Activated T-cell treated with anti-CD3 and anti-CD28 coated beads, Interleukin-2, amount 50 U/mL, for 72 hours (primary cell): Measurements from ENCODE around the gene SLIT3. TPM values are rescaled to one million over a fixed set of nuclear protein-coding genes. Genes with fewer than 3 reads are reported as not detected.

ENCODE experiments used
- ATAC-seq, 2 donors: fragments of 150-1000 bp; cut with Tn5 transposase; replicated peaks in 1 of 2; 2 replicates each; pipeline ENCODE4 v1.10.0; 2021; ENCODE audit warnings: moderate library complexity in 2 of 2, mild to moderate bottlenecking in 1 of 2
- DNase-seq, 2 donors: peaks; one replicate each; pipeline ENCODE4 v3.0.0; 2021 to 2022; ENCODE audit warnings: mixed read lengths in 1 of 2
- H3K27ac Mint-ChIP-seq: one replicate; pipeline ENCODE4 v1.8.0; 2022; ENCODE audit warnings: mild to moderate bottlenecking, moderate library complexity, mixed read lengths
- H3K27me3 Mint-ChIP-seq: one replicate; pipeline ENCODE4 v1.8.0; 2022; ENCODE audit warnings: low read depth, mixed read lengths
- H3K36me3 Mint-ChIP-seq, 2 donors: one replicate each; pipeline ENCODE4 v1.8.0; 2022; ENCODE audit warnings: mixed read lengths in 2 of 2, mild to moderate bottlenecking in 1 of 2; ENCODE audit not compliant: insufficient read depth in 2 of 2
- H3K4me1 Mint-ChIP-seq: one replicate; pipeline ENCODE4 v1.8.0; 2022; ENCODE audit warnings: low read depth, mixed read lengths
- H3K4me3 Mint-ChIP-seq, 2 donors: one replicate each; pipeline ENCODE4 v1.8.0; 2022; ENCODE audit warnings: mild to moderate bottlenecking in 2 of 2, mixed read lengths in 2 of 2, moderate library complexity in 2 of 2
- H3K9me3 Mint-ChIP-seq, 2 donors: one replicate each; pipeline ENCODE4 v1.8.0; 2022; ENCODE audit warnings: mixed read lengths in 2 of 2
- total RNA-seq, 2 donors: library from RNA; stranded (reverse); gene quantifications; one replicate each; pipeline ENCODE4 v1.2.3, GENCODE V29; 2022

SLIT3 gene
- total RNA-seq, 2 donors from 2014 or later = 1.7 to 3.1 TPM

- Mint-ChIP-seq H3K36me3 (peaks cover 0 to 5% of the 10 kb centered on the region in 2 donors), H3K4me1 (peaks cover 30% of the 10 kb centered on the region), H3K4me3 (no peak overlapping the region), H3K27ac (no peak overlapping the region), H3K9me3 (no peaks in the 10 kb centered on the region), H3K27me3 (peaks cover 12% of the 10 kb centered on the region)
- no peak for ATAC-seq
- no peak for DNase-seq
Measured at GRCh38 chr5:168817591-168817990, 483.3 kb downstream of the SLIT3 start.

- ATAC-seq = no peak
- H3K4me3 Mint-ChIP-seq = no peak overlapping the region
- H3K36me3 Mint-ChIP-seq = peaks cover 0 to 7% of the 10 kb centered on the region in 2 donors
- H3K27me3 Mint-ChIP-seq = peaks cover 18% of the 10 kb centered on the region
- no peak for DNase-seq
- H3K4me1 Mint-ChIP-seq = peaks cover 20% of the 10 kb centered on the region
- no peak overlapping the region for H3K27ac Mint-ChIP-seq
- no peaks in the 10 kb centered on the region for H3K9me3 Mint-ChIP-seq
Measured at GRCh38 chr5:168816661-168817060, 484.3 kb downstream of the SLIT3 start.

- Mint-ChIP-seq H3K27ac (no peak overlapping the region), H3K27me3 (peaks cover 34% of the 10 kb centered on the region), H3K4me1 (peaks cover 5% of the 10 kb centered on the region), H3K9me3 (no peaks in the 10 kb centered on the region), H3K36me3 (peaks cover 0 to 7% of the 10 kb centered on the region in 2 donors), H3K4me3 (no peak overlapping the region)
- DNase-seq = no peak
- no peak for ATAC-seq
Measured at GRCh38 chr5:168813184-168813968, 487.6 kb downstream of the SLIT3 start.

GRCh38 chr5:168810641-168811040, 490.3 kb downstream of the SLIT3 start:
- no peak overlapping the region for H3K27ac Mint-ChIP-seq
- ATAC-seq = no peak

GRCh38 chr5:168809218-168809617, 491.7 kb downstream of the SLIT3 start:
- Mint-ChIP-seq H3K4me3 (no peak overlapping the region), H3K4me1 (peaks cover under 1% of the 10 kb centered on the region), H3K27me3 (peaks cover 28% of the 10 kb centered on the region), H3K36me3 (peaks cover 0 to 3% of the 10 kb centered on the region in 2 donors), H3K27ac (no peak overlapping the region), H3K9me3 (no peaks in the 10 kb centered on the region)
- no peak for DNase-seq
- ATAC-seq = no peak

More at GRCh38 chr5:168810641-168811040, 490.3 kb downstream of the SLIT3 start:
- H3K9me3 Mint-ChIP-seq = no peaks in the 10 kb centered on the region
- H3K36me3 Mint-ChIP-seq = peaks cover 0 to 7% of the 10 kb centered on the region in 2 donors
- peaks cover 38% of the 10 kb centered on the region for H3K27me3 Mint-ChIP-seq
- DNase-seq = no peak
- peaks cover 5% of the 10 kb centered on the region for H3K4me1 Mint-ChIP-seq
- no peak overlapping the region for H3K4me3 Mint-ChIP-seq

GRCh38 chr5:168808051-168808616, 492.8 kb downstream of the SLIT3 start:
- no peak overlapping the region for H3K4me3 Mint-ChIP-seq
- no peak for DNase-seq
- H3K9me3 Mint-ChIP-seq = no peaks in the 10 kb centered on the region
- peaks cover 7% of the 10 kb centered on the region for H3K4me1 Mint-ChIP-seq
- H3K27ac Mint-ChIP-seq = no peak overlapping the region
- H3K27me3 Mint-ChIP-seq = peaks cover 35% of the 10 kb centered on the region
- H3K36me3 Mint-ChIP-seq = peaks cover 2 to 6% of the 10 kb centered on the region in 2 donors
- no peak for ATAC-seq

- H3K4me3 Mint-ChIP-seq = no peak overlapping the region
- DNase-seq = no peak
- H3K27ac Mint-ChIP-seq = no peak overlapping the region
- no peaks in the 10 kb centered on the region for H3K9me3 Mint-ChIP-seq
- peaks cover 10% of the 10 kb centered on the region for H3K4me1 Mint-ChIP-seq
- H3K36me3 Mint-ChIP-seq = peaks cover 2 to 5% of the 10 kb centered on the region in 2 donors
- no peak for ATAC-seq
- peaks cover 35% of the 10 kb centered on the region for H3K27me3 Mint-ChIP-seq
Measured at GRCh38 chr5:168807287-168807686, 493.7 kb downstream of the SLIT3 start.

GRCh38 chr5:168803541-168803940, 497.4 kb downstream of the SLIT3 start:
- ATAC-seq (no peak), DNase-seq (no peak)
- Mint-ChIP-seq H3K27me3 (peaks cover 15% of the 10 kb centered on the region), H3K36me3 (peaks cover 2 to 3% of the 10 kb centered on the region in 2 donors), H3K4me3 (no peak overlapping the region), H3K4me1 (peaks cover 43% of the 10 kb centered on the region), H3K27ac (no peak overlapping the region), H3K9me3 (no peaks in the 10 kb centered on the region)

GRCh38 chr5:168802337-168802736, 498.6 kb downstream of the SLIT3 start:
- Mint-ChIP-seq H3K27me3 (peaks cover 8% of the 10 kb centered on the region), H3K4me3 (peak overlapping the region; percentile 80), H3K36me3 (peaks cover 2 to 3% of the 10 kb centered on the region in 2 donors), H3K27ac (peak overlapping the region; percentile 58), H3K4me1 (peaks cover 55% of the 10 kb centered on the region), H3K9me3 (no peaks in the 10 kb centered on the region)
- peak; percentile 37 to 46 for DNase-seq
- ATAC-seq = peak; percentile 79 to 81

GRCh38 chr5:168801567-168801966, 499.4 kb downstream of the SLIT3 start:
- ATAC-seq (no peak), DNase-seq (peak in 1 of 2 donors; percentile 8)
- Mint-ChIP-seq H3K36me3 (peaks cover 2 to 3% of the 10 kb centered on the region in 2 donors), H3K27ac (peak overlapping the region; percentile 55), H3K27me3 (peaks cover 8% of the 10 kb centered on the region), H3K4me1 (peaks cover 59% of the 10 kb centered on the region), H3K9me3 (no peaks in the 10 kb centered on the region), H3K4me3 (peak overlapping the region; percentile 58 to 80)

GRCh38 chr5:168800701-168801100, 500.2 kb downstream of the SLIT3 start:
- Mint-ChIP-seq H3K4me1 (peaks cover 65% of the 10 kb centered on the region), H3K27ac (no peak overlapping the region)

GRCh38 chr5:168798065-168799023, 502.6 kb downstream of the SLIT3 start:
- no peak overlapping the region for H3K27ac Mint-ChIP-seq
- DNase-seq = peak in 1 of 2 donors; percentile 40
- H3K4me1 Mint-ChIP-seq = peaks cover 83% of the 10 kb centered on the region
- peak; percentile 39 to 55 for ATAC-seq
- no peaks in the 10 kb centered on the region for H3K9me3 Mint-ChIP-seq
- no peaks in the 10 kb centered on the region for H3K36me3 Mint-ChIP-seq
- peak overlapping the region in 1 of 2 donors; percentile 21 for H3K4me3 Mint-ChIP-seq
- peaks cover 1% of the 10 kb centered on the region for H3K27me3 Mint-ChIP-seq

More at GRCh38 chr5:168800701-168801100, 500.2 kb downstream of the SLIT3 start:
- peaks cover 2 to 3% of the 10 kb centered on the region in 2 donors for H3K36me3 Mint-ChIP-seq
- no peak for ATAC-seq
- no peak overlapping the region for H3K4me3 Mint-ChIP-seq
- no peaks in the 10 kb centered on the region for H3K9me3 Mint-ChIP-seq
- H3K27me3 Mint-ChIP-seq = peaks cover 8% of the 10 kb centered on the region
- no peak for DNase-seq
